Inferior parietal cortex (tissue), 1 donor: ENCODE data around the gene RANBP9.

Experiments
- DNase-seq: peaks from one replicate; pipeline ENCODE4 v3.0.0-alpha.2; 2016; ENCODE audit errors: extremely low spot score

The RANBP9 gene

DNA sequence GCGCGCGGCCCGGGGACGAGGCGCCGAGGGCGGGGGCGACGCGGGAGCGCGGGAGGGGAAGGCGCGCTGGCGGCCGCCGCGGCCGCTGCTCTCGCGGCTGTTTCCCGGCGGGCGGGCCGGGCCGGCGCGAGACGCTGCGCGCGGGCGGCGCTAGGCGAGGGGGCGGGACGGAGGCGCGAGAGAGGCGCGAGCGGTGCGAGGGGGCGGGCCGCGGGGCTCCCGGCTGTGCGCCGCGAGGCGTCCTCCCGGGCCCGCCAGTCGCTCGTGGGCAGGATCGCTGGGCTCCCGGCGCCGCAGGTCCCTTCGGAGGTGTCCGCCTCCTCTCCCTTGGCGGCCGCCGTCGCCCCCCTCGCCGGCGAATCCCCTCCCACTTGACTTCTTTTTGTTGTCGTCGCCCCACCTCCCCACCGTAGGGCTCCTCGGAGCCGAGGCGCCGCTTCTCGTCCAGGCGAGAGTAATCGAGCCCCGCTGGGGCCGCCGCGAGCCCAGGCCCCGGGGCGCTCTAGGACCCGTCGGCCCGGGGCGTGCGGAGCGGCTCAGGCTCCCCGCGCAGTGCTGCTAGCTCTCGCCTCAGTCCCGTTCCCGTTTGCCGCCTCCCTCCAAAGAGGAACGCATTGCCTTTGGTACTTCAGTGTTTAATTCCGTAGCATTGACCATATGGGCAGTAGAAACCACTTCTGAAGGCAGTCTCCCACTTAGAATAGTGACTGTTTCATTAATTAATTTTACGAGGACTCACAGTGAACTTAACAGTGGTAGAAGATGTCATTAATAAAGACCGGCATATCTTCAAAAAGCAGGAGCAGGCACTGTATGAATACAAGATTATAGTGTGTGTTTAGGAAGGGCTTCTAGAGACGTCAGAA lies at the start of gene RANBP9:
RANBP9 (minus strand) TSS at position 103 of the 866 bp plus-strand sequence. CDS start 330 bp downstream, outside the sequence.
- DNase-seq = peak; percentile 83

DNA sequence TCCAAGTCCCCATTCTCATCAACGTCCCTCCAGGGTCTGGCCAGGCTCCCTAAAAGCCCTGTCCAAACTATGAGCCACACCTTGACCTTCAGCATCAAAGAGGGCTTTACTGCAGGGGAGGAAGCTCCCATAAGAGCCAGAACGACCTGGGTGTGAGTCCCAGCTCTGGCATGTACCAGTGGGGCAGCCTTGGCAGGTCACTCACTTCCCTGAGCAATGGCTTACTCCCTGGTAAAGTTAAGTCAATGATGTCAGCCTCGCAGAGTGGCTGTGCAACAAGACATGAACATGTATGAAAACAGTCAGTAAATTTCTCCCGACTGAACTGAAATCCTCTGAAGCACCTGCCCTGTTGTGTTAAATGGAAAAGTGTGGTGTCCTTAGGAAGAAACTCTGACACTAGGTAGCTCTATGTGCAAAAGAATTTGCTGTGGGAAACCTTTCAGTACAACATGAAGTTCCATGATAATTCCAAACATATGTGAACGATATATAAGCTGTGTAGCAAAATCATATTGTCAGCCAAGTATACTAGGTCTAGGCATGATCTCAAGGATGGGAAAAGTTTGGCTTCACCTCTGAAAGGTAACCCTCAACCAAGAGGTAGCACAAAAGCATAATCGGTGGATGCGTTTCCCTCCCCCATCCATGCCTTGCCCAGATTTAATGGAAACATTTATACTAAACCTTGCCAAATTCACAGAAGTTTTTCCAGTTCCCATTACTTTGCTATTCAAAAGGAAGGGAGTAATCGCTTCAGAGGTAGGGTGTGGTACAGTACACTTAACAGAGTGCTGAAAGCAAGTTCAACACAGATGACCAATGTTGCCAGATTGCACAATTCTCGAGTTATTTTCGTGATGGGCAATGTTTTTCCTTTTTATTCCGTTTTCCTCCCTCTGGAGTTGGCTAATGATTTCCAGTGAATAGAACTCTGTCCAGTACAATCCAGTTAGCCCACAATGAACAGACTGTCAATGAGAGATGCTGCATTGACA lies 49.0 kb upstream of the RANBP9 start:
- no peak for DNase-seq

DNA sequence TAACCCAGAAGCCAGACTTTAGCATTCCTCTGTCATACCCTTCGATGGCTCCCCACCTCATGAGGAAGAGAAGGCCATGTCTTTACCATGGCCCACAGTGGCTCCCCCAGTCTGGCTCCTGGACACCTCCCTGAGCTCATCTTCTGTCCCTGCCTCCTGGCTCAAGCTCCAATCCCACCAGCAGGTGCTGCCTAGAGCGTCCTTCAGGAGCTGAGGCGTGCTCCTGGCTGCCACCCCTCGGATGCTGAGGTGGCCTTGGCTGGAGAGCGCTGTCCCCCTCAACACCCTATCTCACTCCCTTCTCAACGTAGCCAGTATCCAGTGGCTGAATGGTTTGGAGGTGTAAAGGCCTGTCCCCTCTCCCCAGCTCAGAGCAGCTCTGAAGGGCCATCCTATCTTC lies 47.4 kb upstream of the RANBP9 start:
- DNase-seq = no peak

DNA sequence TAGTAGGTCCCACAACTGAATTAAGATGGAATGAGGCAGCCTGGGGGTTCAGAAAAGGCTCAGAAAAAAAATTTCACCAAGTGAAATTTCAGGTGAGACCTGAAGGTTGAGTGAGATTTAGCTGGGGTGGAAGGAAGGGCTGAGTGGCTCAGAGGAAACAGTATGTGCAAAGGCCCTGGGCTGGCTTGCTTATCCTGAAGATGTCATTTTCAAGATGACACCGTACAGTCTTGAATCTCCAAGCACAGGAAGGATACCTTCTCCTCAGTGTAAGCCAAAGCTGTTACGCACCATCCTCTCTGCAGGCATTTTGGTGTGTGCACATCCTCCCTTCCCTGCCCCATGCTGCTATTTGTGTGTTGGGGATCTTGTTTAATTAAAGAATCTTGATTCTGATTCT lies 43.0 kb upstream of the RANBP9 start:
- DNase-seq = no peak

DNA sequence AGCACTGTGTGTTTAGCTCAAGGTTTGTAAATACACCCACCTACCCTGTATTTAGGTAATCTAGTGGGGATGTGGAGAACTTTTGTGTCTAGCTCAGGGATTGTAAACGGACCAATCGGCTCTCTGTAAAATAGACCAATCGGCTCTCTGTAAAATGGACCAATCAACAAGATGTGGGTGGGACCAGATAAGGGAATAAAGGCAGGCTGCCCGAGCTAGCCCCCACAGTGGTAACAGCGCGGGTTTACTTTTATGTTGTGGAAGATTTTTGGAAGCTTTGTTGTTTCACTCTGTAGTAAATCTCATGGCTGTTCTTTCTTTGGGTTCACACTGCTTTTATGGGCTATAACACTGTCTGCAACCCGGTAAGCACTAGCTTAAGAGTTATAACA lies 32.1 kb upstream of the RANBP9 start:
- no peak for DNase-seq

DNA sequence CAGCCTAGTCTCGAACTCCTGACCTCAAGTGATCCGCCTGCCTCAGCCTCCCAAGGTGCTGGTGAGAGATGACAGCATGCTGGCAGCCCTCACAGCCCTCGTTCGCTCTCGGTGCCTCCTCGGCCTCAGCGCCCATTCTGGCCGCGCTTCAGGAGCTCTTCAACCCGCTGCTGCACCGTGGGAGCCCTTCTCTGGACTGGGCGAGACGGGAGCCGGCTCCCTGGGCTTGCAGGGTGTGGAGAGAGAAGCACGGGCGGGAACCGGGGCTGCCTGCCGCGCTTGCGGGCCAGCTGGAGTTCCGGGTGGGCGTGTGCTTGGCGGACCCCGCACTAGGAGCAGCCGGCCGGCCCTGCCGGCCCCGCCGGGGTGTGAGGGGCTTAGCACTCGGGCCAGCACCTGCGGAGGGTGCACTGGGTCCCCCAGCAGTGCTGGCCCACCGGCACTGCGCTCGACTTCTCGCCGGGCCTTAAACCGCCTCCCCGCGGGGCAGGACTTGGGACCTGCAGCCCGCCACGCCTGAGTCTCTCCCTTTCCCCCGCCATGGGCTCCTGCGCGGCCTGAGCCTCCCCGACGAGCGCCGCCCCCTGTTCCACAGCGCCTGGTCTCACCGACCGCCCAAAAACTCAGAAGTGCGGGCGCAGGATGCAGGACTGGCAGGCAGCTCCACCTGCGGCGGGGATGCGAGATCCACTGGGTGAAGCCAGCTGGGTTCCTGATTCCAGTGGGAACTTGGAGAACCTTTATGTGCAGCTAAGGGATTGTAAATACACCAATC lies 31.5 kb upstream of the RANBP9 start:
- no peak for DNase-seq

DNA sequence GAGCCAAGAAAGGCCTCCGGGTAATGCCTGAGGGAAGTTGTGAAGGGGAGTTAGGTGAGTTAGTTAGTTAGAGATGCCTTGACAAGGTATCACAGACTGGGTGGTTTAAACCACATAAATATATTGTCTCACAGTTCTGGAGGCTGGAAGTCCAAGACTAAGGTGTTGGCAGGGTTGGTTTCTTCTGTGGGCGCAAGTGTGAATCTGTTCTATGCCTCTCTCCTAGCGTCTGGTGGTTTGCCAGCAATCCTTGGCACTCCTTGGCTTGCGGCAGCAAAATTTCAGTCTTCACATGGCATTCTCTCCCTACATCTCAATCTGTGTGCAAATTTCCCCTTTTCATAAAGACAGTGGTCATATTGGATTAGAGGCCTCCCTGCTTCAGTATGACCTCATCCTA lies 29.7 kb upstream of the RANBP9 start:
- DNase-seq = peak; percentile 67

DNA sequence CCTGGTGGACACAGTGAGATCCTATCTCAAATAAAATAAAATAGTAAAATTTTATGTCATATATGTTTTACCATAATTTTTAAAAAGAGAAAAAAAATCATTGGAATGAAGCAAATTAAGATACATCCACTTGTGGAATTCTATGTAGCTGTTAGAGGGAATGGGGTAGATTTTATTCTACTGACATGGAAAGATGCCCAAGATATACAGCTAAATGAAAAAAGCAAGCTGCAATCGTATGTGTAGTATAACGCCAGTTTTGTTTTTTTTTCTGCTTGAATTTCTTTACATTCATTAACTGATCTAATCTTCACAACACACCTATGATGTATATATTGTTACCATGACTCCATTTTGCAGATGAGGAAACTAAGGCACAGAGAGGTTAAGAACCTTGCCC lies 23.4 kb upstream of the RANBP9 start:
- no peak for DNase-seq

DNA sequence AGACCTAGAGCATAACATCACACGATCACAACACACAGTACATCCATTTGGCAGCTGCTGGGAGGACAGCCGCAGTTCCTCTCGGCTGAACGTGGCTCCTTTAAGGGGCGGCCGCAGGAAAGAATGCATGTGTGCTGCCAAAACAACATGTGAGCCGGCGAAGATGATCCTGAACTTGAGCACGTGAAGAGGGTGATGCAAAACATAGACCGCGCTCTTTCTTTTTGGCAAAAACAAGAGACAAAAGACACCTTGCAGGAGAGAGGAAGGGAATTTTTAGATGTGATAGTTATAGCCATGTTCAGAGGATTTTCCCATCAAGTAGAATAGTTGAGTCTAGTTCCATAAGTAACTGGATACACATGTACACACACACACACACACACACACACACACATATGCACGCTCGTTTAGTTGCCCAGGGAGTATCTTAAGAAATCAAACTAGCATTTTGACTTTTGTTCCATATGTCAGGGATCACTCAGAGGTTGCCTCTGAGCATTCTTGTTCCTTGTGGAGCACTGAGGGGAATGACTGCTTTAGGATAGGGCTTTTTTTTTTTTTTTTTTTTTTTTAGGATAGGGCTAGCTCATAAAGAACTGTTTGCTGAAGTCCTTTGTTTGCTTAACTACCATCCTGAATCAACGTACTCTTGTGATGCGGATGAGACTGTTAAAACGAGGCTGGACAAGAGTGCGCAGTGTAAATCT lies 21.7 kb upstream of the RANBP9 start:
- no peak for DNase-seq

DNA sequence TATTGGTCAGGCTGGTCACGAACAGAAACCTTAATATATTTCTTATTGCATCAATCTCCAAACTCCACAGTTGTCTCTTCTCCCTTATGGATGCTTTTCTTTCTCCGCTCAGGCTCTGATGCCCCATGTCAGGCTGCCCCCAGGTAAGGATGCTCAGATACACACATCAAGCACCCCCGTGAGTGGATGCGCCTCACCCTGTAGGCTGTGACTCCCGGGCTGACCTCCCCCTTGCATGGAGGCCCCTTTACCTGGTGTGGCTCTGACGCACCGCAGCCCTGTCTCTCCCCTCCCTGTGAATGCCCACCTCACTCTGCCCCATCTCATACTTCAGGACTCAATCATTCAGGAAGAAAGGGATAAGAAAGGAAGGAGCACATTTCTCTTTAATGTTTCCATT lies 19.1 kb upstream of the RANBP9 start:
- DNase-seq = no peak

DNA sequence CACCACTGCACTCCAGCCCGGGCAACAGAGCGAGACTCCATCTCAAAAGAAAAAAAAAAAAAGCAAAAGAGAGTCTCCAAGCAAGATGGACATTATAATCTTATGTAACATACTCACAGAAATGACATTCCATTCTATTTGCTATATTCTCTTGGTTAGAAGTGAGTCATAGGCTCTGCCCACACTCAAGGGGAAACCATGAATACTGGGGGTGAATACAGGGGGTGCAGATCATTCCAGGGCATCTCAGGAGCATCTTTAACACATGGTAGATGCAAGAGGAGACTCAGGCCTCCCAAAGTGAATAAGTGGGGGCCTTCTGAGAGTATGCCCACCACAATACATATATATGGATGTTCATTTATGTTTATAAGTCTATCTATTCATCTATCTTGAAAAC lies 18.3 kb upstream of the RANBP9 start:
- DNase-seq = no peak

DNA sequence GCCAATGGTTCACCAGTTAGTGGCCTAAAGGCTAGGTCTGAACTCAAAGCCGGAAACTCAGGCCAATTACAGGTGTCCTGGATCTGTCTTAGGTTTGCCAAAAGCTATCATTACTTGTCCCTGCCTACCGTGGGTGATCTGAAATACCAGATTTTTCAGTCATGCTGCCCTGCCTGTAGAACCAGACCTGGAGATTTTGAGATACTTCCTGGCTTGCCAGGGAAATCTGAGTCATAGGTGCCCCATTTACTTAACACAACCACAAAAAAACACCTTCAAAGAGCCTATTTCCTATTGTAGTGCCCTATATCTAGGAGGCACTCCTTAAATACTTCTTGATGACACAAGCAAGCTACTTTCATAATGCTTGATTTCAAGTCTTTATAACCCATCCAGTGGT lies 13.9 kb upstream of the RANBP9 start:
- no peak for DNase-seq

DNA sequence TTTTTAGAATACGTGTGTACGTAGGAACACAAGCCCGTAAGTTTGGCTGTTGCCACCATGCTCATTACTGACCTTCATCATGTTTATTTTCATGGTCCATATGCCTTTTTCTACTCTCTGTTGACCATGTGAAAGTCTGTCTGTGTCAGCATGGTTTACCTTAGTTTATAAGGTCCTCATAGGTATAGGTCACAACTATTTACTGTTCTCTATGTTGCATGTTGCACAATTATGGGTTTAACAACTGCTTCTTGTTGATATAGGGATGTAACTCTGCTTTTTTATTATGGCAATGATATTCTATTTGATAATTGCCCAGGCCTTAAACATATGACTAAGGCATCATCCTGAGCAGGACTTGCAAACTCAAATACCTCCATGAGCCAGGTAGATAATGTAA lies 13.4 kb upstream of the RANBP9 start:
- no peak for DNase-seq

DNA sequence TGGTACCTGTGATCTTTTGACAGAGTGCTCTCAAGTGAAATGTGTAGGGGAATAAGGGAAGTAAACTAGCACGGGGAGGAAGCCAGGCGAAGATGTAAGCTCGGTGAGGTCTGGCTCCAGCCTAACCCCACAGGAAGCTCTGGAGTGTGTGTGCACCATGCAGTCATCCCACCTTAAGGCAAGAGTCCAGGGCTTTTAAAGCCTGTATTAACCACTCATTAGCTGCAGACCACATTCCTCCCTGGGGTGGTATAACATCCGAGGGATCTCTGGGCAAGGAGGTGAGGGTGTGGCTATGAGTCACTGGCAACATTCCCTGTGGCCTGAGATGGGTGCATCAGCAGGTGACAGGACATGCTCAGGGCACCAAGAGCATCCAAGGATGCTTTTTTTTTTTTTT lies 12.5 kb upstream of the RANBP9 start:
- no peak for DNase-seq

DNA sequence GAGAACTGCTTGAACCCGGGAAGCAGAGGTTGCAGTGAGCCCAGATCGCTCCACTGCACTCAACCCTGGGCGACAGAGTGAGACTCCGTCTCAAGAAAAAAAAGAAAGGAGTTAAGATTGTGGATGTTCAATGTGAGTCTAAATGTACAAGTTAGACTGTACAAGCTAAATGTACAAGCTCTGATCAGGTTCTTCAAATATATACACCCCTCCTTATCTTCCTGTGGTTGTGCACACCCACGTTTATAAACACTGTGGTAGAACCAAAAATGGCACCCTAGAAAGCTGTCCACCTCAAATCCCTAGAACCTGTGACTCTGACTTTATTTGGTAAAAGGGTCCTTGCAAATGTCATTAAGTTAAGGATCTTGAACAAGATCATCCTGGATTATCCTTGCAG lies 11.2 kb upstream of the RANBP9 start:
- no peak for DNase-seq

DNA sequence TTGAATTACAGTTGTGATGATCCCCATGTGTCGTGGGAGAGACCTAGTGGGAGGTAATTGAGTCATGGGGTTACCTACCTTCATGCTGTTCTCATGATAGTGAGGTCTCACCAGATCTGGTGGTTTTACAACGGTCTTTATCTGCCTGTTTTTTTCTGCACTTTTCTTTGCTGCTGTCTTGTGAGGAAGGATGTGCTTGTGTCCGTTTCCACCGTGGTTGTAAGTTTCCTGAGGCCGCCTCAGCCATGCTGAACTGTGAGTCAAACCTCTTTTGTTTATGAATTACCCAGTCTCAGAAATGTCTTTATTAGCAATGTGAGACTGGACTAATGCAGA lies 6.5 kb upstream of the RANBP9 start:
- no peak for DNase-seq

DNA sequence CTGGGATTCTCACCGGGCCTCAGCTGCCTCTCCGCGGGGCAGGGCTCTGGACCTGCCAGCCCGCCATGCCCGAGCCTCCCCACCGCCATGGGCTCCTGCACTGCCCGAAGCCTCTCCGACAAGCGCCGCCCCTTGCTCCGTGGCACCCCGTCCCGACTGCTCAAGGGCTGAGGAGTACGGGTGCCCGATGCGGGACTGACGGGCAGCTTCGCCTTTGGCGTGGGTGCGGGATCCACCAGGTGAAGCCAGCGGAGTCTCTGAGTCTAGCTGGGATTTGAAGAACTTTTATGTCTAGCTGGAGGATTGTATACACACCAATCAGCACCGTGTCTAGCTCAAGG lies 5.3 kb upstream of the RANBP9 start:
- DNase-seq = no peak

DNA sequence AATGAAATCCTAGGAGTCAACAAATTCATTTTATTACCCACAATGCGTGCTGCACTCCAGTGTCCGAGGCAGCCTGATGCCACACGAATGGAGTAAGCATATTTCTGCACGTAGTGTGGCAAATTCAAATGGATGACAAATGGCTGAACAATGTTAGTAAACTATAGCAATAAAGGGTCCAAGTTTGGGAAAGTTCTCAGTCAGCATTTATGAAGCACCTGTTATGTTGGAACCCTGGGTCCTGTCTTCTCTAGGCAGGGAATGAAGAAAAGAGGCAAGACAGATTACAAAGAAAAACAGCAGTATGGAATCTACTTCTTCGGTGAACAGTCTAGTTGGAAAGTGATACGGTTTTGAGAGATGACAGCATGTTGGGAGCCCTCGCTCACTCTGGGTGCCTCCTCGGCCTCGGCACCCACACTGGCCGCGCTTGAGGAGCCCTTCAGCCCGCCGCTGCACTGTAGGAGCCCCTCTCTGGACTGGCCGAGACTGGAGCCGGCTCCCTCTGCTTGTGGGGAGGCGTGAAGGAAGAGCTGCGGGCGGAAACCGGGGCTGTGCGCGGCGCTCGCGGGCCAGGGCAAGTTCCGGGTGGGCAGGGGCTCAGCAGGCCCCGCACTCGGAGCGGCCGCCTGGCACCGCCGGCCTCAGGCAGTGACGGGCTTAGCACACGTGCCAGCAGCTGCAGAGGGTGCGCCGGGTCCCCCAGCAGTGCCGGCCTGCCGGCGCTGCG lies 4.8 kb upstream of the RANBP9 start:
- DNase-seq = no peak

DNA sequence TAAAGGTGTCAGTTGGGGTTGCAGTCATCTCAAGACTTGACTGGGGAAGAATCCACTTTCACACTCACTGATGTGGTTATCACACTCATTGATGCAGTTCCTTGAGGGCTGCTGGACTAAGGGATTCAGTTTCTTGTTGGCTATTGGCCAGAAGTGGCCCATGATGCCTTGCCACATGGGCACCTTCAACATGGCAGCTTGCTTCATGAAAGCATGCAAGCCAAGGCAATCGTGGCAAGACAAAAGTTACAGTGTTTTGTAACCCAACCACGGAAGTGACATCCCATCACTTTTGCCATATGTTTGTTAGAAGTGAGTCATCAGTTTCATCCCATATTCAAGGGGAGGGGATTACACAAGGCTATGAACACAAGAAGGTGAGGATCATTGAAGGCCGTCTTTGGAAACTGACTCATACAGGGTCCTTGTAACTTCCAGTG lies 3.8 kb upstream of the RANBP9 start:
- no peak for DNase-seq

DNA sequence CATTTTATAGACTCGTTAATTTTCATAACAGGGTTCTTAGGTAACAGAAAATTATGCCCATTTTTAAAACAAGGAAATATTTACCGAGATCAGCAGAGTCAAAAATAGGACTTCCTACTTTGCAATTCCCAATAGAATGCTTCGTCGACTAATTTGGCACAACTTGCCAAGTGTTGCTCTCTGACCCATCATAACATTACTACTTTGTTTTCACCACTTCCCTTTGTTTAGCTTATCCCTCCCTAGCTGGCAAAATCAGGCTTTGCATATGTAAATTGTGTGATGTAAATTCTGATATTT lies 914 bp upstream of the RANBP9 start:
- DNase-seq = no peak

DNA sequence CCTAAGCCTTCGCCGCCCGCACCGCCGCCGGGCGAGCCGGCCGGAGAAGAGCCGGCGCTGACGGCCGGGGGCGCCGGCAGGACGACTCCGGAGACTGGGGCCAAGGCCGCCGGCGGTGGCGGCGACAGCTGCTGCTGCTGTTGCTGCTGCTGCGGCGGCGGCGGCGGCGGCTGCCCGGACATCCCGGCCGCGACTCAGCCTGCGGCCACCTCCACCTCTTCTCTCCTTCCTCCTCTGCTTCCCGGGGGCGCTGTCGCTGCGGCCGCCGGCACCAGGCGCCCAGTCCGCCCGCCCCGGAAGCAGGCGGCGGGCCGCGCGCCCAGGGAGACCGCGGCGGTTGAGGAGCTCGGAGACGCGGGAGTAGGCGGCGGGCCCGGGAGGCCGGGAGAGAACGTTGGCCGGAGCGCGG lies 307 bp downstream of the RANBP9 start:
- no peak for DNase-seq
